ENCODE results near the gene CORO1A. TPM values are rescaled to one million over a fixed set of nuclear protein-coding genes. Genes with fewer than 3 reads are reported as not detected.
"Not testable (repeated sequence)": the region's sequence is repeated elsewhere in the genome, so short reads cannot be mapped to it uniquely, and the experiment has no call there.

The CORO1A gene
- total RNA-seq, 1 experiment from 2014 or later: 7.0 TPM

GRCh38 chr16:30169416-30169815 lies 14.0 kb upstream of the CORO1A start:
- POLR2A ChIA-PET; H3K4me2 ChIP-seq (ENCODE audit: low read length); RAD21 ChIA-PET (ENCODE audit: low non-redundant PET in 1 of 2, low total read pairs in 2 of 2, uncharacterized antibody in 2 of 2, unreplicated experiment in 2 of 2): not testable (repeated sequence)

DNA sequence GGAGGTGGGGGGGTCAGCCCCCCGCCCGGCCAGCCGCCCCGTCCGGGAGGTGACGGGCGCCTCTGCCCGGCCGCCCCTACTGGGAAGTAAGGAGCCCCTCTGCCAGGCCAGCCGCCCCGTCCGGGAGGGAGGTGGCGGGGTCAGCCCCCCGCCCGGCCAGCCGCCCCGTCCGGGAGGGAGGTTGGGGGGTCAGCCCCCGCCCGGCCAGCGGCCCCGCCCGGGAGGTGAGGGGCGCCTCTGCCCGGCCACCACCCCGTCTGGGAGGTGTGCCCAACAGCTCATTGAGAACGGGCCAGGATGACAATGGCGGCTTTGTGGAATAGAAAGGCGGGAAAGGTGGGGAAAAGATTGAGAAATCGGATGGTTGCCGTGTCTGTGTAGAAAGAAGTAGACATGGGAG lies 13.3 kb upstream of the CORO1A start:
- H3K79me2 ChIP-seq (ENCODE audit: insufficient read depth, low read length); H3K4me1 ChIP-seq (ENCODE audit: control insufficient read depth in 1 of 2, insufficient read depth in 2 of 2, low read length in 2 of 2); H3K9ac ChIP-seq (ENCODE audit: low read length); H3K4me3 ChIP-seq (replicated peaks in 1 of 2; ENCODE audit: low read depth in 1 of 2, low read length in 2 of 2); BruUV-seq (replicated peaks); DNase-seq (ENCODE audit: low read depth, low spot score); ATAC-seq; H3K9me2 ChIP-seq (ENCODE audit: insufficient read depth); H3K27me3 ChIP-seq (ENCODE audit: insufficient read depth, low read length); H2AFZ ChIP-seq (ENCODE audit: low read depth, low read length, poor library complexity, severe bottlenecking); CTCF ChIA-PET; intact Hi-C loops (cut with micrococcal nuclease); H3K9me3 ChIP-seq (ENCODE audit: control insufficient read depth in 1 of 2, insufficient read depth in 1 of 2, low read depth in 1 of 2, low read length in 2 of 2); H3K27ac ChIP-seq (ENCODE audit: low read depth, low read length); H3K4me2 ChIP-seq (ENCODE audit: low read length); POLR2A ChIA-PET; RAD21 ChIA-PET (ENCODE audit: low non-redundant PET in 1 of 2, low total read pairs in 2 of 2, uncharacterized antibody in 2 of 2, unreplicated experiment in 2 of 2); H4K20me1 ChIP-seq (ENCODE audit: insufficient read depth); H3K36me3 ChIP-seq (ENCODE audit: control insufficient read depth in 1 of 2, insufficient read depth in 2 of 2, low read length in 2 of 2): not testable (repeated sequence)

More at GRCh38 chr16:30169416-30169815, 14.0 kb upstream of the CORO1A start:
- H2AFZ ChIP-seq (ENCODE audit: low read depth, low read length, poor library complexity, severe bottlenecking); H3K9me2 ChIP-seq (ENCODE audit: insufficient read depth); intact Hi-C loops (cut with micrococcal nuclease); BruUV-seq (replicated peaks); CTCF ChIA-PET; ATAC-seq; H3K27me3 ChIP-seq (ENCODE audit: insufficient read depth, low read length); H3K9ac ChIP-seq (ENCODE audit: low read length); H3K36me3 ChIP-seq (ENCODE audit: control insufficient read depth in 1 of 2, insufficient read depth in 2 of 2, low read length in 2 of 2); H3K79me2 ChIP-seq (ENCODE audit: insufficient read depth, low read length); H3K4me1 ChIP-seq (ENCODE audit: control insufficient read depth in 1 of 2, insufficient read depth in 2 of 2, low read length in 2 of 2); H4K20me1 ChIP-seq (ENCODE audit: insufficient read depth); H3K27ac ChIP-seq (ENCODE audit: low read depth, low read length); DNase-seq (ENCODE audit: low read depth, low spot score); H3K4me3 ChIP-seq (replicated peaks in 1 of 2; ENCODE audit: low read depth in 1 of 2, low read length in 2 of 2); H3K9me3 ChIP-seq (ENCODE audit: control insufficient read depth in 1 of 2, insufficient read depth in 1 of 2, low read depth in 1 of 2, low read length in 2 of 2): not testable (repeated sequence)

DNA sequence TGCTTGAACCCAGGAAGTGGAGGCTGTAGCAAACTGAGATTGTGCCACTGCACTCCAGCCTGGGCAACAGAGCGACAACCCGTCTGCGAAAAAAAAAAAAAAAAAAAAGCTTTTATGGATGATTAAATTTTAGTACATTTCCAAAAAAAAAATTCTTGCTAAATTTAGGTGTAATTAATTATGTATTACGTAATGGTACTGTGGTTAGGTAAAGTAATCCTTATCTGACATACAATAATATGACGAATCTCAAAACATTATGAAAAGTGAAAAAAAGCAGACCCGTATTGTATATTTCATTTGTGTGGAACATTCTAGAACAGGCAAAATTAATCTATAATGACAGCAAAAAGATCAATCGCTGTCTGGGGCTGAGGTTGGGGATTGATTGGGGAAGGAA lies 10.3 kb upstream of the CORO1A start:
- intact Hi-C loops (cut with micrococcal nuclease): no loop called here
- TF ChIP-seq CEBPB (IDR thresholded peaks at IDR 0.05; ENCODE audit: low read depth) (no peak), RAD21 (IDR thresholded peaks at IDR 0.05; ENCODE audit: low read depth) (no peak), SRF (IDR thresholded peaks at IDR 0.05; ENCODE audit: low read depth) (no peak), ZFX (IDR thresholded peaks at IDR 0.05) (no peak), EGR1 (IDR thresholded peaks at IDR 0.05; ENCODE audit: low read depth) (no peak)
- TF ChIP-seq, protein P1, sequence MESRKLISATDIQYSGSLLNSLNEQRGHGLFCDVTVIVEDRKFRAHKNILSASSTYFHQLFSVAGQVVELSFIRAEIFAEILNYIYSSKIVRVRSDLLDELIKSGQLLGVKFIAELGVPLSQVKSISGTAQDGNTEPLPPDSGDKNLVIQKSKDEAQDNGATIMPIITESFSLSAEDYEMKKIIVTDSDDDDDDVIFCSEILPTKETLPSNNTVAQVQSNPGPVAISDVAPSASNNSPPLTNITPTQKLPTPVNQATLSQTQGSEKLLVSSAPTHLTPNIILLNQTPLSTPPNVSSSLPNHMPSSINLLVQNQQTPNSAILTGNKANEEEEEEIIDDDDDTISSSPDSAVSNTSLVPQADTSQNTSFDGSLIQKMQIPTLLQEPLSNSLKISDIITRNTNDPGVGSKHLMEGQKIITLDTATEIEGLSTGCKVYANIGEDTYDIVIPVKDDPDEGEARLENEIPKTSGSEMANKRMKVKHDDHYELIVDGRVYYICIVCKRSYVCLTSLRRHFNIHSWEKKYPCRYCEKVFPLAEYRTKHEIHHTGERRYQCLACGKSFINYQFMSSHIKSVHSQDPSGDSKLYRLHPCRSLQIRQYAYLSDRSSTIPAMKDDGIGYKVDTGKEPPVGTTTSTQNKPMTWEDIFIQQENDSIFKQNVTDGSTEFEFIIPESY (IDR thresholded peaks at IDR 0.05; ENCODE audit: extremely low read depth, insufficient replicate concordance, low read length): no peak
- TF ChIP-seq, protein P2, sequence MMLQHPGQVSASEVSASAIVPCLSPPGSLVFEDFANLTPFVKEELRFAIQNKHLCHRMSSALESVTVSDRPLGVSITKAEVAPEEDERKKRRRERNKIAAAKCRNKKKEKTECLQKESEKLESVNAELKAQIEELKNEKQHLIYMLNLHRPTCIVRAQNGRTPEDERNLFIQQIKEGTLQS (IDR thresholded peaks at IDR 0.05): no peak
- CTCF ChIA-PET: no interaction called here
- H3K4me2 ChIP-seq (ENCODE audit: low read length): no peak overlapping the region
- no peak for ATAC-seq
- no peaks in the 10 kb centered on the region for H3K9me2 ChIP-seq (ENCODE audit: insufficient read depth)
- H4K20me1 ChIP-seq (ENCODE audit: insufficient read depth): no peaks in the 10 kb centered on the region
- no peaks in the 10 kb centered on the region for H3K27me3 ChIP-seq (ENCODE audit: insufficient read depth, low read length)
- DNase-seq (ENCODE audit: low read depth, low spot score): no peak
- RAD21 ChIA-PET (ENCODE audit: low non-redundant PET in 1 of 2, low total read pairs in 2 of 2, uncharacterized antibody in 2 of 2, unreplicated experiment in 2 of 2): no interaction called here
- H3K79me2 ChIP-seq (ENCODE audit: insufficient read depth, low read length): no peaks in the 10 kb centered on the region
- no peaks in the 10 kb centered on the region for H3K36me3 ChIP-seq (ENCODE audit: control insufficient read depth in 1 of 2, insufficient read depth in 2 of 2, low read length in 2 of 2)
- BruUV-seq (replicated peaks): no TSS peak
- H3K9ac ChIP-seq (ENCODE audit: low read length): no peak overlapping the region
- H3K9me3 ChIP-seq (ENCODE audit: control insufficient read depth in 1 of 2, insufficient read depth in 1 of 2, low read depth in 1 of 2, low read length in 2 of 2): no peaks in the 10 kb centered on the region
- no peak overlapping the region for H3K4me3 ChIP-seq (replicated peaks in 1 of 2; ENCODE audit: low read depth in 1 of 2, low read length in 2 of 2)
- peaks cover 0 to 7% of the 10 kb centered on the region in 2 experiments; a peak in 1 of 4 replicates for H3K4me1 ChIP-seq (ENCODE audit: control insufficient read depth in 1 of 2, insufficient read depth in 2 of 2, low read length in 2 of 2)
- no peak overlapping the region for H3K27ac ChIP-seq (ENCODE audit: low read depth, low read length)
- no peak overlapping the region for H2AFZ ChIP-seq (ENCODE audit: low read depth, low read length, poor library complexity, severe bottlenecking)
- POLR2A ChIA-PET: no interaction called here
